NOMO-1 treated with dmso at 0.1 percent for 144 hours (cell line): ENCODE measurements around the gene XRCC1.
A peak's percentile ranks its signal among the peaks of the same experiment; 100 is the strongest.
"Not testable (repeated sequence)": the region's sequence is repeated elsewhere in the genome, so short reads cannot be mapped to it uniquely, and the experiment has no call there.

Experiments
- DNase-seq: peaks from one replicate; lab custom pipeline; 2025; ENCODE audit not compliant: unreplicated experiment; lab: John Stamatoyannopoulos, UW

XRCC1 gene

GRCh38 chr19:43523696-43524095, 51.6 kb downstream of the XRCC1 start:
- not testable (repeated sequence) for DNase-seq

- no peak for DNase-seq
These were observed 52.4 kb downstream of the XRCC1 start for GRCh38 chr19:43522929-43523328.

GRCh38 chr19:43519436-43520088, 55.8 kb downstream of the XRCC1 start:
- peak; percentile 68 for DNase-seq

GRCh38 chr19:43518051-43518450, 57.3 kb downstream of the XRCC1 start:
- DNase-seq, result no peak

- not testable (repeated sequence) for DNase-seq
These were observed 62.9 kb downstream of the XRCC1 start for GRCh38 chr19:43512399-43512798.

- DNase-seq, result no peak
These were observed 64.0 kb downstream of the XRCC1 start for GRCh38 chr19:43511324-43511723.

- no peak for DNase-seq
These were observed 64.6 kb downstream of the XRCC1 start for GRCh38 chr19:43510713-43511112.

GRCh38 chr19:43507880-43508279, 67.4 kb downstream of the XRCC1 start:
- DNase-seq, result no peak

GRCh38 chr19:43506629-43507028, 68.7 kb downstream of the XRCC1 start:
- DNase-seq, result no peak

GRCh38 chr19:43505941-43506340, 69.4 kb downstream of the XRCC1 start:
- no peak for DNase-seq

GRCh38 chr19:43505186-43505456, 70.2 kb downstream of the XRCC1 start:
- no peak for DNase-seq

- no peak for DNase-seq
These were observed 70.7 kb downstream of the XRCC1 start, which contains the start of gene PHLDB3 for GRCh38 chr19:43504426-43505185. Gene PHLDB3 (minus strand): TSS chr19:43504746. CDS start chr19:43504118, 628 bp downstream.

- peak; percentile 88 for DNase-seq
These were observed 71.6 kb downstream of the XRCC1 start for GRCh38 chr19:43503501-43504425.

- DNase-seq, result no peak
These were observed 72.8 kb downstream of the XRCC1 start for GRCh38 chr19:43502419-43502976.

- DNase-seq, result no peak
These were observed 73.5 kb downstream of the XRCC1 start for GRCh38 chr19:43501661-43502418.

GRCh38 chr19:43499042-43499441, 76.3 kb downstream of the XRCC1 start:
- no peak for DNase-seq

GRCh38 chr19:43498233-43498842, 77.0 kb downstream of the XRCC1 start:
- DNase-seq, result no peak

- no peak for DNase-seq
These were observed 78.4 kb downstream of the XRCC1 start for GRCh38 chr19:43496960-43497359.

- no peak for DNase-seq
These were observed 80.2 kb downstream of the XRCC1 start for GRCh38 chr19:43495082-43495481.
